KMS-11 (cell line): ENCODE results near the gene COG8.

Source experiments
- H2AFZ ChIP-seq: fragments of 200-600 bp; sonication (generic); 2 replicates; pipeline ENCODE4 v1.6.1; 2016; ENCODE audit warnings: antibody characterized with exemption, mixed run types, low read depth
- H3K27ac ChIP-seq: fragments of 200-600 bp; sonication (generic); 2 replicates; pipeline ENCODE4 v1.6.1; 2016; ENCODE audit warnings: mild to moderate bottlenecking, mixed run types
- H3K27me3 ChIP-seq: fragments of 200-600 bp; sonication (generic); 2 replicates; pipeline ENCODE4 v1.6.1; 2017; ENCODE audit warnings: mild to moderate bottlenecking, low read depth, mixed run types, moderate library complexity; ENCODE audit not compliant: insufficient read depth
- H3K36me3 ChIP-seq: fragments of 200-600 bp; sonication (generic); 2 replicates; pipeline ENCODE4 v1.6.1; 2017; ENCODE audit warnings: mild to moderate bottlenecking, mixed run types; ENCODE audit not compliant: insufficient read depth
- H3K4me1 ChIP-seq: fragments of 200-600 bp; sonication (generic); 2 replicates; pipeline ENCODE4 v1.6.1; 2016; ENCODE audit warnings: mild to moderate bottlenecking, low read depth, mixed run types; ENCODE audit not compliant: poor library complexity, severe bottlenecking
- H3K4me2 ChIP-seq: fragments of 200-600 bp; sonication (generic); 2 replicates; pipeline ENCODE4 v1.7.0; 2016; ENCODE audit warnings: mild to moderate bottlenecking, mixed run types
- H3K4me3 ChIP-seq: fragments of 200-600 bp; sonication (generic); IDR thresholded peaks from 2 replicates; pipeline ENCODE4 v1.6.1; 2017; ENCODE audit warnings: low read depth, low read length, mixed read lengths; ENCODE audit not compliant: insufficient read depth
- H3K79me2 ChIP-seq: fragments of 200-600 bp; sonication (generic); 2 replicates; pipeline ENCODE4 v1.6.1; 2016; ENCODE audit warnings: low read depth, mixed run types; ENCODE audit not compliant: insufficient read depth
- H3K9ac ChIP-seq: fragments of 200-600 bp; sonication (generic); 2 replicates; pipeline ENCODE4 v1.6.1; 2016; ENCODE audit warnings: mild to moderate bottlenecking, mixed run types
- H4K20me1 ChIP-seq: fragments of 200-600 bp; sonication (generic); 2 replicates; pipeline ENCODE4 v1.6.1; 2016; ENCODE audit warnings: mild to moderate bottlenecking, mixed run types; ENCODE audit not compliant: insufficient read depth
- CTCF ChIP-seq: fragments of 200-600 bp; sonication (generic); conservative IDR thresholded peaks from 2 replicates; pipeline ENCODE4 v1.6.1; 2017; ENCODE audit warnings: low read depth, mild to moderate bottlenecking, antibody characterized with exemption, low read length, moderate library complexity, mixed read lengths

Gene COG8

GRCh38 chr16:69321080-69321479 is 18.3 kb downstream of the COG8 start:
- no peak for TF ChIP-seq CTCF
- H3K27ac ChIP-seq = no peak overlapping the region
- H3K4me2 ChIP-seq = no peak overlapping the region
- no peak overlapping the region for H2AFZ ChIP-seq
- no peaks in the 10 kb centered on the region for H4K20me1 ChIP-seq
- H3K27me3 ChIP-seq = no peaks in the 10 kb centered on the region
- H3K4me3 ChIP-seq = no peak overlapping the region
- no peaks in the 10 kb centered on the region; the same call in 1 of the 2 replicates for H3K36me3 ChIP-seq
- H3K4me1 ChIP-seq = no peaks in the 10 kb centered on the region
- H3K9ac ChIP-seq = no peak overlapping the region
- H3K79me2 ChIP-seq = peaks cover 11% of the 10 kb centered on the region; the same call in 1 of the 2 replicates

- H3K27me3 ChIP-seq = no peaks in the 10 kb centered on the region
- peaks cover 9% of the 10 kb centered on the region; the same call in 1 of the 2 replicates for H3K79me2 ChIP-seq
- TF ChIP-seq CTCF = no peak
- no peaks in the 10 kb centered on the region; the same call in 1 of the 2 replicates for H3K36me3 ChIP-seq
- H3K9ac ChIP-seq = no peak overlapping the region
- no peaks in the 10 kb centered on the region for H4K20me1 ChIP-seq
- no peak overlapping the region for H3K4me3 ChIP-seq
- no peaks in the 10 kb centered on the region for H3K4me1 ChIP-seq
- no peak overlapping the region for H3K27ac ChIP-seq
- no peak overlapping the region for H2AFZ ChIP-seq
- H3K4me2 ChIP-seq = no peak overlapping the region
Observed at GRCh38 chr16:69320740-69321073, 18.7 kb downstream of the COG8 start.

GRCh38 chr16:69319826-69320739 is 19.3 kb downstream of the COG8 start:
- Histone ChIP-seq H3K9ac (no peak overlapping the region), H3K4me2 (no peak overlapping the region)

GRCh38 chr16:69319381-69319780 is 20.0 kb downstream of the COG8 start:
- H3K4me1 ChIP-seq = no peaks in the 10 kb centered on the region
- no peaks in the 10 kb centered on the region for H4K20me1 ChIP-seq
- H3K9ac ChIP-seq = no peak overlapping the region
- TF ChIP-seq CTCF = no peak
- no peak overlapping the region for H3K27ac ChIP-seq
- H3K27me3 ChIP-seq = no peaks in the 10 kb centered on the region
- no peak overlapping the region for H3K4me2 ChIP-seq
- no peaks in the 10 kb centered on the region; the same call in 1 of the 2 replicates for H3K36me3 ChIP-seq
- H3K4me3 ChIP-seq = no peak overlapping the region
- H3K79me2 ChIP-seq = peaks cover 9% of the 10 kb centered on the region; the same call in 1 of the 2 replicates
- no peak overlapping the region for H2AFZ ChIP-seq

More at GRCh38 chr16:69319826-69320739, 19.3 kb downstream of the COG8 start:
- no peaks in the 10 kb centered on the region for H3K4me1 ChIP-seq
- no peak overlapping the region for H3K27ac ChIP-seq
- peaks cover 8% of the 10 kb centered on the region; the same call in 1 of the 2 replicates for H3K79me2 ChIP-seq
- H2AFZ ChIP-seq = no peak overlapping the region
- no peaks in the 10 kb centered on the region for H4K20me1 ChIP-seq
- TF ChIP-seq CTCF = no peak
- no peaks in the 10 kb centered on the region; the same call in 1 of the 2 replicates for H3K36me3 ChIP-seq
- no peaks in the 10 kb centered on the region for H3K27me3 ChIP-seq
- no peak overlapping the region for H3K4me3 ChIP-seq
